ENCODE results near the gene ACOT12.

GRCh38 chr5:81408496-81408895 lies 14.6 kb upstream of the ACOT12 start:
- TF ChIP-seq CTCF (IDR thresholded peaks at IDR 0.05): no peak
- no peak for TF ChIP-seq POLR2A (IDR thresholded peaks at IDR 0.05)

Data from Peyer's patch (tissue), 4 donors.